KBM-7 (cell line): ENCODE measurements around the gene FRMPD1.

Experiments
- DNase-seq: peaks from one replicate; pipeline ENCODE4 v3.0.0-alpha.2; 2015
- in situ Hi-C: fragments of 300-500 bp; cut with MboI; formaldehyde crosslinking; loops from 2 replicates; pipeline ENCODE4 v1.14.3; 2020; ENCODE audit warnings: low sequenced_read_pairs, low pct_unique_long_range_greater_than_20kb, mixed read lengths

FRMPD1 gene

DNA sequence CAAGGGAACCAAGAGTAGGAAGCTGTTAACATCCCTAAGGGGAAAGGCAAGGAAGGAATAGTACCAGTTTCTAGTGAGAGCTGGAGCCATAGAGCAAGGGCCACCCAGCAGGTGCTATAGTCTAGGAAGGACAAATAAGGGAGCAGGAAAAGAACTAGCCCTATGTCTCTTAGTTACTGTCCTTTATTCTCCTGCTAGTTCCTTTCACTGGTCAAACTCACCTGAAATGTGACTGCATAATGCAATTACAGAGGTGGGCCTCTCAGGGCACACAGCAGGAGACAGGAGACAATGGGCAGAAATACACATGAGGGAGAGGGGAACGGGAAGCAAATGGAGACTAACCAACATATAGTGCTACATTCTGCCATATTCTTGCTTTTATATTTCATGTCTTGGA is 26.7 kb upstream of the FRMPD1 start:
- in situ Hi-C loops: loop anchor here (25.0 kb wide), 1 partner anchor 88 kb away; no protein-coding TSS in a partner anchor

DNA sequence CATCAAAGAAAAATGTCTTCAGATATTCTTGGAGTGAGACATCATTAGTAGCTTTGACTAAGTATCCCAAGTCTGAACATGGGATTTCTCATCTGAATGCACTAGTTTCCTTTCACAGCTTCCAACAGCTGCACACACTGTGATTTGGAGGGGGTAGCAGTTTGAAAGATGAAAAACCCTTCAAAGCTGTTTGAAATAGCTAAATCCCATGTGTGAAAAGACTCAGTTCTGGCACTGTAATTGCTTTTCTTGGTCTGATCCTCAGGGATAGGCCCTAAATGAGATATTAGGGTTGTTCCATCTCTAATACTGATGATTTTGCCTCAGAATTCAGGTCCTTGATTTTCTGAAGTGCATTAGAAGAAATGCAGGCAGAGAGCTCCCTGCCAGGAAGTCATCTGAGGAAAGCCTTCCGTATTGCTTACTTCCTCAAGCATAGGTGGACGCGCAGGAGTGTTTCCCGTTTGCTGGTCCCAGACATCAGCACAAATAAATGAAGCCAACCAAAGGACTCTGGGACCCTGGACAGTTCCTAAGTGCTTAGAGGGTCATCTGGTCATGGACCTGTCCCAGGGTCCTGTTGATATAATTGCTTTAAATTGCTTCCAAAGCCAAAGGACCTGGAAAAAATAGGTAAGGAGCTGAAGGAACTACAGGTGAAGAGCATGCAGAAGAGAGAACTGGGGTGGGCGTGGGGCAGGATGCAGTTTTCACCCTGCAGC is 25.6 kb upstream of the FRMPD1 start:
- DNase-seq: no peak
- in situ Hi-C loops: no loop called here

More for the DNA sequence above, 26.7 kb upstream of the FRMPD1 start:
- no peak for DNase-seq

DNA sequence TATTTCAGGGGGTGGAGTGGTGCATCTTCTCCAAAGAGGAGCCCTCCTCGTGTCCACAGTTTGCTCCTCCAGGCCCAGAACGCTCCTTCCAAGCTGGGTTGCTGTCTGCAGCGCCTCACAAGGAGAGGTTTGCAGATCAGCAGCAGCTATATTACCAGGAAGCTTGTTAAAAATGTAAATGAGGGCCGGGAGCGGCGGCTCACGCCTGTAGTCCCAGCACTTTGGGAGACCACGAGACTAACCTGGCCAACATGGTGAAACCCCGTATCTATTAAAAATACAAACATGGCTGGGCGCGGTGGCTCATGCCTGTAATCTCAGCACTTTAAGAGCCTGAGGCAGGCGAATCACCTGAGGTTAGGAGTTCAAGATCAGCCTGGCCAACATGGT is 25.0 kb upstream of the FRMPD1 start:
- DNase-seq: no peak
- in situ Hi-C loops: no loop called here

- DNase-seq: no peak
- in situ Hi-C loops: no loop called here
Observed at GRCh38 chr9:37626708-37627292, 24.0 kb upstream of the FRMPD1 start.

DNA sequence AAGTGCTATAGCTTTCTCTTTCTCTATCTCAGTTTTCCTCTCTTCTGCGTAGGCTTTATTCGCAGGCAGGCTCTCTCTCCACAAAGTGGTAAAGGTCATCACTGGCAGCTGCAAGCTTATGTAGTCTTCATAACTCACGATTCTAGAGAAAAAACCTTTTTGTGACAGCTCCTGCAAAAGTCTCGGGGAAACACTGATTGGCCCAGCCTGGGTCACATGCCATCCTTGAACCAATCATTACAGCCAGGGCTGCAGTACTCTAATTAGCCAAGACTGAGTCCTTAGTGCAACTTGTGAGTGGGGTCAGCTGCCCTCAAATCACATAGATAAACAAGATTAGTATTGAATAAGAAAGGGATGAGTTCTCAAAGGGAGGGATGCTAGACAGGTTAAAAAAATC is 18.3 kb upstream of the FRMPD1 start:
- in situ Hi-C loops: no loop called here
- no peak for DNase-seq

- in situ Hi-C loops: no loop called here
- no peak for DNase-seq
Observed at GRCh38 chr9:37635808-37636207, 14.9 kb upstream of the FRMPD1 start.

DNA sequence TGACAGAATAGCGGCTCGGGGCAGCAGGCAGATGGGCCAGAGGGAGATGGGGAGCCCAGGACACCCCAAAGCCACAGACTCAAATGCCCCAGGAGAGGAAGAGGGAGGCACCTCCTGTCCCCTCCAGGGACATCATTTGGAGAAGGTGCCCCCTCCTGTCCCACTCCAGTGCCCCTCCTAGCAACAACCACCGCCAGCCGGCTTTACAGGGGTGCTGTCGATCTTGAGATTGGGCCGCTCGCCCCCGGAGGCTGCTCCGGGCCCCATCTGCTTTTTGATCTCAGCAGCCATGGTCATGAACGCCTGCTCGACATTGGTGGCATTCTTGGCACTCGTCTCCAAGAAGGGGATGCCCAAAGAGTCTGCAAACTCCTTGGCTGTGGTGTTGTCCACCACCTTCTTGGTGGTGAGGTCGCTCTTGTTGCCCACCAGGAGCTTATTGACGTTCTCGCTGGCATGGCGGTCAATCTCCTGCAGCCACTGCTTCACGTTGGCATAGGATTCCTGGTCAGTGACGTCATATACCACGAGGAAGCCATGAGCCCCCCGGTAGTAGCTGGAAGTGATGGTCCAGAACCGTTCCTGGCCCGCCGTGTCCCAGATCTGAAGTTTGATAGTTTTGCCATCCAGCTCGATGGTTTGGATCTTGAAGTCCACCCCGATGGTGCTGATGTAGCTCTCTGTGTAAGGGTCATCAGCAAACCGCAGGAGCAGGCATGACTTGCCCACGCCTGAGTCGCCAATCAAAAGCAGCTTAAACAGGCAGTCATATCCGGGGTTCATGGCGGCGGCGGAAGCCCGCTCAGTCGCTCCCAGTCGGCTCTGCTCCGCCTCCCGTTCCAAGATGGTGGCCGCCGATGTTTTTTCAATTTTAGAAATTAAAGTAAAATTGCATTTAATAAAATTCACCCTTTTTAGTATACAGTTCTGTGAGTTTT is 14.0 kb upstream of the FRMPD1 start:
- no peak for DNase-seq
- in situ Hi-C loops: no loop called here

DNA sequence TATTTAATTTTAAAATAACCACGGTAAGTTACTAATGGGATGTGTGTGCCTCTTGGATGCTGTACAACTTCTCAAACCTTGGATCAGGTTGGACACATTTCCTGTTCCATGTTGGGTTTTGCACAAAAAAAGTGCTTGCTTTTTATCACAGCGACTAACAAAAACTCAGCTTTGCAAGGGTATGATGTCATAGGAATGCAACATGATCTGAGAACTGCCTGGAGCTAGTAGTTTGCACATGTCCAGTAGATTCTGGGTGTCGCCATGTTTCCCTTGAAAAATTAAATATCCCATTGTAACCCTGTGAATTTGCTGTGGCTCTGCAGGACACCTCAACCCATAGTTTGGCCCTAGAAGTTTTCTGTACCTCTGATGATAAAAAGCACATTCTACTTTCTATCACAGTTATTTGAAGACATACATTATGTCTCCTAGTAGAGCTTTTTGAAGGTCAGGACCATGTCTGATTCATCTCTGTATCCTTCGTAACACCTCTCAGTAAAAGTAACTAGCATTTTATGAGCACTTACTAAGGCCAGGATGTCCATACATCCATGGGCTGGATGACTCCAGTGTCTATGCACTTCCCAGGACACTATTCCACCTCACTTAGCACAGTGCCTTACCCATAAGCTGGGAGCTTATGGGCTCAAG is 11.5 kb upstream of the FRMPD1 start:
- DNase-seq: no peak
- in situ Hi-C loops: no loop called here

DNA sequence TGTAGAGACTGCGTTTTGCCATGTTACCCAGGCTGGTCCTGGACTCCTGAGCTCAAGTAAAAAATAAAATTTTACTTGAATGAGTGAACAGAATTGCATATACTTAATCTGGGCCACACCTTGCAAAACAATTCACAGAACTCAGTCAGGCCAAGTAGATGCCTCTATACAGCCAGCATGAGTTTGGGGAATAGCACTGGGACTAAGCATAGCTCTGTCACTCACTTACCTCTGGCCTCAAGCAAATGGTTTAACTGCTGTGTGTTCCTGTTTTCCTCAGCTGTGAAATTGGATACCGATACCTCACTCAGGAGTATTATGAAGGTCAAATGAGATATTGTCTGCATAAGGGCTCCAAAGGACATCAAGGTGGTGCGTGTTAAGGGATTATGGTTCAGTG is 10.9 kb upstream of the FRMPD1 start:
- no peak for DNase-seq
- in situ Hi-C loops: no loop called here

GRCh38 chr9:37640246-37640645 is 10.5 kb upstream of the FRMPD1 start:
- in situ Hi-C loops: no loop called here

GRCh38 chr9:37641331-37641730 is 9.4 kb upstream of the FRMPD1 start:
- in situ Hi-C loops: no loop called here
- DNase-seq: no peak

More at GRCh38 chr9:37640246-37640645, 10.5 kb upstream of the FRMPD1 start:
- no peak for DNase-seq

- in situ Hi-C loops: no loop called here
- DNase-seq: no peak
Observed at GRCh38 chr9:37643214-37643613, 7.5 kb upstream of the FRMPD1 start.

- in situ Hi-C loops: no loop called here
- no peak for DNase-seq
Observed at GRCh38 chr9:37645903-37646506, 4.7 kb upstream of the FRMPD1 start.

GRCh38 chr9:37650299-37650872 is 368 bp upstream of the FRMPD1 start:
- in situ Hi-C loops: no loop called here
- no peak for DNase-seq

DNA sequence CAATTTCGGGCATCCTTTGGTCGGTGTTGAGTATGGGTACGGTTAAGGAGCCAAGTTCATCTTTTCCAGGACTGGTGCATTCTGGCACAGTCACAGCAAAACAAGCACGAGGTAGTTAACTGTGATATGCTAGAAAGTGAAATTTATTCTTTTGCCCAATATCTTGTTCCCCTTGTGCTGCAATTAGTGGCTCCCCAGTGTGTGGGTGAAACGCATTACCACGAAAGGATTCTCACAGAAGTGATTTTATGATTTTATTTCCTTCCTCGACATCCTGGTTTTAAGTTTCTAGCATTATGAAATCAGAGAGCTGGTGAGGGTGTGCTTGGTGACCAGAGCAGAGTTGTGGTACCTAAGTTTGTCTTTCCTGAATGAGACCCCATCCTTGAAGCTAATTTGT is 1.5 kb downstream of the FRMPD1 start:
- in situ Hi-C loops: no loop called here
- no peak for DNase-seq

DNA sequence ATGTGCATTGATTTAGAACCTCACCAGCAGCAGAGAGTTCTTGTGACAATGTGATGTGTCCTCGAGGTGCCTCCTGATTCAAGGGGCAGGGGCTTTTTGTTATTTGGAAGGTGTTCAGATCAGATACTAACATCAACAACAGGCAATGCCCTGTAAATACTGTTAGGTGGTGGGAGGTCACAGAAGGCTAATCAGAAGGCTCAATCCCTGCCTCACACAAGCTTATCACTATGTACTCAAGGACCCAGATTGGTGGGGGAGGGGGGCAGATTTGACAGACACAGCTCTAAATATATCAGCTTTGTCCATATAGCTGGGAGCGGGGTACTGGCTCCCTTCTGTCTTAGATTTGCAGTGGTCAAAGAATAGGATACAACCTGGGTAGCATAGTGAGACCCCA is 2.6 kb downstream of the FRMPD1 start:
- in situ Hi-C loops: no loop called here
- DNase-seq: no peak

GRCh38 chr9:37656936-37657335 is 6.2 kb downstream of the FRMPD1 start:
- no peak for DNase-seq
- in situ Hi-C loops: no loop called here

- in situ Hi-C loops: no loop called here
- no peak for DNase-seq
Observed at GRCh38 chr9:37660691-37661090, 9.9 kb downstream of the FRMPD1 start.

DNA sequence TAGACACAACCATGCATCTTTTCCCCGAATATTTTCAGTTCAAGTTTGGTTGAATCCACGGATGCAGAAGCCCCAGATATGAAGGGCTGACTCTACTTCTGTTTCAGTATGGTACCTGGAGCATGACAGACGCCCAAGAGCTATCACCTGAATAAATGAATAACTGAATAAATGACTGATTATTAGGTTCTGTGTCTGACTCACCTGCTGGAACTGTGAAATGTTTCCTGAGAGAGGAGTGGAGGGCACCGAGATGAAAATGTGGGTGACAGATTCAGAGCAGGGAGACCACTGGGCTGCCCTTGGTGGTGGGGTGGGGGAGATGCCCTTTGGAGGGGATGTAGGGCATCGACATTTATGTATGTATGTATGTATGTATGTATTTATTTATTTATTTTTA is 13.2 kb downstream of the FRMPD1 start:
- in situ Hi-C loops: no loop called here
- no peak for DNase-seq
